Mucosa of gallbladder (tissue), 1 donor: ENCODE measurements around the gene TARS3. TPM values are rescaled to one million over a fixed set of nuclear protein-coding genes. Genes with fewer than 3 reads are reported as not detected.
A peak's percentile ranks its signal among the peaks of the same experiment; 100 is the strongest.
"Not testable (repeated sequence)": the region's sequence is repeated elsewhere in the genome, so short reads cannot be mapped to it uniquely, and the experiment has no call there.

ENCODE experiments used
- DNase-seq: peaks from one replicate; pipeline ENCODE4 v3.0.0-alpha.2; 2020; ENCODE audit warnings: low spot score
- total RNA-seq: library from RNA; stranded (reverse); gene quantifications from one replicate; pipeline ENCODE4 v1.2.1, GENCODE V29; 2021
- donor health status: DM: no; HTN: no; CAD: no.

The TARS3 gene
- 10.9 TPM for total RNA-seq

DNA sequence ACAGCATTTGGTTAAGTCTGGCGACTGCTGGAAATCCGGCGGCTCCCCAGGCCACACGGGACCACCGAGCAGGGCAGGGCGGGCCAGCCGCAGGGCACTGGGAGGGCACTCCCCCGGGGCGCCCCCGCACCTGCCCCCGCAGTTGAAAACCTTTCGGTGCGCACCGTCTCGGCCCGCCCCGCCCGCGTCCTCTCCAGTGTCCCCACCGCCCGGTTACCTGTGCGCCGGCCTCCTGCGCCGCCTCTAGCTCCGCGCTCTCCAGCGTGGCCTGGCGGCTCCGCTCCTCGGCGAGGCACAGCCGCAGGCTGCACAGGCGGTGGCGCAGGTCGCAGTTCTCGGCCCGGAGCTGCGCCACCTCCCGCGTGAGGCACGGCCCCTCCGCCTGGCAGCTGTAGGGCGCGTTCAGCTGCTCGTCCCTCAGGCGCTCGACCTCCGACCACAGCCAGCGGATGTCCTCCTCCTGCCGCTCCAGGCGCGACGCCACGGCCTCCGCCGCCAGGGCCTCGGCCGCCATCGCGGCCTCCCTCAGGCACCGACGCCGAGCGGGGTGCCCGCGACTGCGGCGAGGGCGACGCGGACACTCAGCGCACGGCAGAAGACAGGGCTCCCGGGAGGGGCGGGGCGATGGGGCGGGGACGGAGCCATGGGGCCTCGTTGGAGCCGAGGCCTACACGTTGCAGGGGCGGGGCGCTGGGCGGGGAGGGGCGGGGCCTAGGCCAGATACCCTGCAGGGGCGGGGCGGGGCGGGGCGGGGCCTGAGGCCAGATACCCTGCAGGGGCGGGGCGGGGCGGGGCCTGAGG lies at the start of gene TARS3:
TSS of gene TARS3 (minus strand) at position 600 of the 801 bp plus-strand sequence. CDS start at position 514, 86 bp downstream.
- DNase-seq = peak; percentile 97

DNA sequence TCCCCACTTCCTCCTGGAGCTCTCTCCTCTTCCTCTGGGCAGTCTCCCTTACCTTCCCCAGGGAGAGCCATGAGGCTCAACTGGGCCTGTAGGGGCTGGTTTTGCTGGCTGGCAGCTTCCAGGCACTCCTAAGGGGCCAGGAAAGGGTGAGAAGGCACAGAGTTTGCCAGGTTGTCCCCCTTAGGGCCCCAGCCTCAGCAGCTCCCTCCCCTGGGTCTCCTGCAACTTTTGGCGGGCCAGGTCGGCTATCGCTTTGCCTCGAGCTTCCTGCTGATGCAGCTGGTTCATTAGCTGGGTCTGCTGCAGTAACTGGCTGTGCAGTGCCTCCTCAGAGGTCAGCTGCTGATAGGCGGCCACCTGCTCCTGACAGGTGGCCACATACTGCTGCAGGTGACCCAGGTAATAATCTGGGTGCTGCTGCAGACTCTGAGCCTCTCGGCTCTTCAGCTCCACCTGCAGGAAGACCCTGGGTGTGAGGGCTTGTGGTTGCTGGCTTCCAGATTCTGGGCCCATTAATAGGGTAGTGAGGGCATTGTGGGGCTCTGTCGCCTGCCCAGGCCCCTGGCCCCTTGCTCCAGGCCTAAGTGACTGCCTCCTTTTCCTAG lies 49.3 kb upstream of the TARS3 start:
- DNase-seq = no peak

GRCh38 chr15:101772921-101773320 lies 48.6 kb upstream of the TARS3 start:
- DNase-seq = no peak

DNA sequence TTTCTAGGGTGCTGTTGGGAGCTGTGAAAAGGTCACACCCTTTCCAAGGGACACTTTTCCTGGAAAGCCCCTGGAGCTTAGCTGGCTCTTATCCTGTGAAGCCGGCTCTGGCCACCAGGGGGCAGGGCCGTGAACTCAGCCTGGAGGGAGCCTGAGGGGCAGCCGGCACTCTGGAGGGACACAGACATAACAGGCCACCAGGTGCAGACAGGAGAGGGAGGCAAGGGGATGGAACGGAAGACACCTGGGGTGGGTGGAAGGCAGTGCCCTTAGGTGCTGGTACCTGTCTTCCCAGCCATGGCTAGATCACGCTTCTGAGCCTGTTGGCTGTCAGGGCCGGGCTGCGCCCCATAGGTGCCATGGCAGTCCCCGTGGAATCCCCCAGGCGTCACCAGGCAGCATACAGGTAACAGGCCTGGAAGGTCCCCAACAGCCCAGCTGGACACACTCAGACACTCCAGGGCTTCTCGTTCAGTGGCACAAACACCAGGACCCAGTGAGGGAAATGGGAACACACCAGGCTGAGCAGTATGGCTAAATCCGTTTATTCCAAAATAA lies 42.9 kb upstream of the TARS3 start:
- DNase-seq = not testable (repeated sequence)

DNA sequence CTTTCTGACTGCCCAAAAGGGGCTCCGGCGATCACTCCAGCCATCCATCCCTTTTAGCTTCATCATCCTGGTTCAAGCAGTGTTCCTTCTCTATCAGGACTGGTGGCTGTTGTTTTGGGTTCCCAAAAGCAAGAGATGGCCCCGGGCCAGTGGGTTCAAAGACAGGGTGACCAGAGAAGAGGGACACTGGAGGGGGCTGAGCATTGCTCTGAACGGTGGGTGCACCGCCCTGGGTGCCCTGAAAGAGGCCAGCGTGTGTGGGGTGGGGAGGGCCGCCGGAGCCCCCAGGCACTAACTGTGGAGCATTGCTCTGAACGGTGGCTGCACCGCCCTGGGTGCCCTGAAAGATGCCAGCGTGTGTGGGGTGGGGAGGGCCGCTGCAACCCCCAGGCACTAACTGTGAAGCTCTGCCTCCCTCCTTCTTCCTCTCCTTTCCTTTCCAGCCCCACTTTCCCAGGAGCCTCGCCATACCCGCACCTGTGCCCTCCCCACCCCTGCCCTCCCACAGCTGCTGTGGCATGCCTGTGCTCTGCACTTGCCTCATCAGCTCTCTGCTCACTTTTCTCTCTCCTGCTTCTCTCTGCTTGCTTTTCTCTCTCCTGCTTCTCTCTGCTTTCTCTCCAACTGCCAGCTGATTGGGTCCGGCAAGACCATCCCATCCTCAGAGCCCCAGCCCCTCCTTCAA lies 41.6 kb upstream of the TARS3 start:
- DNase-seq = no peak

- DNase-seq = not testable (repeated sequence)
These were observed 41.0 kb upstream of the TARS3 start for GRCh38 chr15:101765340-101765671.

- not testable (repeated sequence) for DNase-seq
These were observed 40.5 kb upstream of the TARS3 start for GRCh38 chr15:101764669-101765339.

DNA sequence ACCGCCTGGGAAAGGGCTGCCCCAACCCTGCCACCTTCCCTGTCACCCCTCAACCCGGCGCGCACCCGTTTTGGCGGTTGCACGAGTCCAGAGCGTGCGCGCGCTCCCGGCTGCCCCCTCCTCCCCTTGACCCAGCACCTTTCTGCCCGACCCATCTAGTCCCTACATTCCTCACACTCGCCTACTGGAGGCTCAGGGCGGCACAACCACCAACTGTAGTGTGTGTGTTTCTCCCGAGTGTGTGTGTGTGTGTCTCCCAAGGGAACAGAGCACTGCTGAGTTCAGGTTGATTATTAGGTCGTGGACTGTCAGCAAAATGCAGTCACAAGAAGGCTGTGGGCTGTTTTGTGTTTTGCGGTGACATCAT lies 22.4 kb upstream of the TARS3 start:
- not testable (repeated sequence) for DNase-seq

GRCh38 chr15:101734837-101735236 lies 10.6 kb upstream of the TARS3 start:
- DNase-seq = not testable (repeated sequence)

GRCh38 chr15:101733545-101733944 lies 9.3 kb upstream of the TARS3 start:
- DNase-seq = no peak

GRCh38 chr15:101732772-101733171 lies 8.5 kb upstream of the TARS3 start:
- no peak for DNase-seq

- no peak for DNase-seq
These were observed 7.5 kb upstream of the TARS3 start for GRCh38 chr15:101731746-101732145.

GRCh38 chr15:101727186-101727585 lies 2.9 kb upstream of the TARS3 start:
- no peak for DNase-seq

DNA sequence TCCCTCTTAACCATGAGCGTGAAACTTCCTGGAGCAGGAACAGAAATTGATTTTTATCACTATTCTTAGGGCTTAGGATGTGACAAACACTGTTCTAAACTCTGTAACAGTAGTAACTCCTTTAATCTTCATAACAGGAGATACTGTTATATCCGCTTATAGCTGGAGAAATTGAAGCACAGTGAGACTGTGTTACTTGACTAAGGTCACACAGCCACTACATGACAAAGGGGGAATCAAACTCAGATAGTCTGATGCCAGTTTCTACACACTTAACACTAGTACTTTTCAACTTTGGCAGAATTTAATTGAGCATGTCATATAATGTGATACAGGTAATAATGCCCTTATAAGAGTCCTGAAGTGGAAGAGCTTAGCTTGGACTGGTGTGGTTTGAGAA lies 800 bp upstream of the TARS3 start:
- no peak for DNase-seq

DNA sequence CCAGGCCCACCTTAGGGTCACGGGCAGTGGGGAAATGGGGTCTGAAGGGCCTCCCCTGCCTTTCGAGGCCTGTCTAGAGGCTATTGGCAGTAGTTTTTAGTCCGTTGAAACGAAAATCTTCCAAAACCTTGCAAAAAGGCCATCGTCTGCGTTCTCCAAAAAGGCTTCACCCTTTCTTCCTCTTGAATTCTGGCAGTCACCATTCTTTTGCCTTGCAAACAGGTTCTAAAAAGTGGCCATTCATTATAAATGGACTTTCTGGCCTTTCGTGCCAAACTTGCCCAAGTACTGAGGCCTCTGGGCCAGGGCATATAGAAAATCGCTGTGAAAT lies 367 bp upstream of the TARS3 start:
- DNase-seq = no peak

DNA sequence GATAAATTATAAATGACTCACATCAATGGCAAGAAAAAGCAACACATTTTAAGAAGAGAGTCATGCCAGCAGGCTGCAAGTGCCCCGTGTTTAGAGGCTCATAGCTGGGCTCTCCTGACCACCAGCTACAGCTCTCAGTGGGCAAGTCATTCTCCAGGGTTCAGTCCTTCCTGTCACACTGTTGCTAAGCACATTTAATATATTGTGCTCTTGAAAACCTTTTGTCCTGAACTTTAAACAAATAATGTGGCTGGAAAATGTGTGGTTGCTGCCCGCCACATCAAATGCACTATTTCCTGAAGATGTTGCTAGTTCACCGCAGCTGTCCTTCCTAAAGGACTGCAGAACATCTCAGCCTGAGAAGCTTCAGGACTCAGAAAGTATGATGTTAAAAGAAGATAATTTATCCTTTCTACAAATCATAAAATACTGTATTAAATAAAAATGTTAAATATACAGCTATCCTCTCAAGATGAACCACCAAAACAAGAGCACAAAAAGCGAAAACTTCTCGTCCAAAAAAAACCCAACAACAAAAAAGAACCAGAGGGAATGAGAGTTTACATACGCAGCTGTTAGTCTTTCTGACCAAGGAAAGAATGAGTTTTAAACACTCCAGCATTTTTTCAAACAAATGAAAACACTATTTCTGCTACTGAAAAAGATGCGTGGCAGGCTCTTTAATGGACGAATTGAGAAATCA lies 951 bp downstream of the TARS3 start:
- DNase-seq = no peak

- DNase-seq = no peak
These were observed 5.4 kb downstream of the TARS3 start for GRCh38 chr15:101718896-101719295.

DNA sequence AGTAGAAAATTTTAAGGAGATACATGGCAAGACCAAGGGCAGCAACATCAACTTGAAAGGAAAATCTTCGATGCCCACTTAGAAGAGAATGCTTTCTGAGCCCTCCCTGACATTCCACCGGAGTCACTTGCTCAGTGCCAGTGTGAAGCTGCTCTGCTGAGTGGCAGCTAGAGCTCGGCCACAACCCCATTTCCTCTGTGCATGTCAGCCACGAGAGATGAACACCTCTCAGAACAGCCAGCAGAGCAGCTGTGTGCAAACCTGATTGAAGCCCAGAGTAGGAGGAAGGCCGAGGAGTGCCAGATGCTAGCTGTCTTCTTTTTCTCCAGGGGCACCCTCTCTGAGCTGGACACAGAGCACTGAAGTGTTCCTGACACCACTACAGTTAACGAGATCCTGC lies 12.2 kb downstream of the TARS3 start:
- no peak for DNase-seq

DNA sequence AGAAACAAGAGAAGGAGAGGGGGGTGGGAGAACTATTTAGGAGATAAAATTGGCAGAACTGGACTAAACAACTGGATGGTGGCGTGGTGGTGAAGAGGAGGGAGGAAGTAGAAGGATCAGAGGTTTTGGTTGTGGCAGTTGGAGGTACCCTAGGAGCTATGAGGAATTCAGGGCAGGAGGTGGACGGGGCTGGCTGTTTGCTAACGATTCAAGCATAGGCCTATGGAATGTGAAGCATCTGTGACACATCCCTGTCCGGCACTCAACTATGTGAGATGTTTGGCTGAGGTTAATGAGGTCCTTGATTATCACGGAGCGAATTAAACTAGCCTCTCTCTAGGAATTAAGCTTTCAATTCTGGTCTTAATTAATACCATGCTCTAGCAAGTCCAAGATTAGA lies 13.5 kb downstream of the TARS3 start:
- DNase-seq = no peak

- DNase-seq = no peak
These were observed 14.8 kb downstream of the TARS3 start for GRCh38 chr15:101709466-101709865.

DNA sequence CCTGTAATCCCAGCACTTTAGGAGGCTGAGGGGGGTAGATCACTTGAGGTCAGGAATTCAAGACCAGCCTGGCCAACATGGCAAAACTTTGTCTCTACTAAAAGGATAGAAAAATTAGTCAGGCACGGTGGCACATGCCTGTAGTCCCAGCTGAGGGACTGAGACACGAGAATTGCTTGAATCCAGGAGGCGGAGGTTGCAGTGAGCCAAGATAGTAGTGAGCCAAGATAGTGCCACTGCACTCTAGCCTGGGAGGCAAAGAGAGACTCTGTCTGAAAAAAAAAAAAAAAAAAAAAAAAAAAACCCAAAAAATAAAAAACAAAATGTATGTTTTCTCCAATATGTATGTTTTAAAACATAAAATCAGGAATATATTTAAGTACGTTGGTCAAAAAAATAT lies 16.3 kb downstream of the TARS3 start:
- DNase-seq = no peak

GRCh38 chr15:101702077-101702476 lies 22.2 kb downstream of the TARS3 start:
- DNase-seq = no peak
